Colonic mucosa (tissue), 4 donors: Measurements from ENCODE around the gene LCP1. TPM values are rescaled to one million over a fixed set of nuclear protein-coding genes. Genes with fewer than 3 reads are reported as not detected.

Experiments used
- DNase-seq: peaks from one replicate; pipeline ENCODE4 v3.0.0-alpha.2; 2020
- H3K27ac ChIP-seq: fragments of 200-600 bp; one replicate; pipeline ENCODE4 v1.8.0; 2021
- H3K27me3 ChIP-seq: fragments of 200-600 bp; one replicate; pipeline ENCODE4 v1.8.0; 2021
- H3K36me3 ChIP-seq: fragments of 200-600 bp; one replicate; pipeline ENCODE4 v1.8.0; 2021
- H3K4me1 ChIP-seq: fragments of 200-600 bp; one replicate; pipeline ENCODE4 v1.8.0; 2021; ENCODE audit warnings: mild to moderate bottlenecking
- H3K4me3 ChIP-seq: fragments of 200-600 bp; one replicate; pipeline ENCODE4 v1.8.0; 2021
- H3K9ac ChIP-seq, 2 donors: one replicate each; pipeline ENCODE4 v1.7.0; 2013; ENCODE audit warnings: control low read depth in 2 of 2, low read depth in 2 of 2, low read length in 2 of 2
- H3K9me3 ChIP-seq: fragments of 200-600 bp; one replicate; pipeline ENCODE4 v1.8.0; 2021
- CTCF ChIP-seq: fragments of 200-600 bp; IDR thresholded peaks from one replicate; pipeline ENCODE4 v1.8.0; 2022; ENCODE audit warnings: antibody characterized with exemption, mild to moderate bottlenecking
- intact Hi-C: fragments of 100-400 bp; cut with DNase I; formaldehyde crosslinking; loops from one replicate; pipeline ENCODE4 v1.14.1; 2022
- total RNA-seq, 2 donors: library from RNA; stranded (reverse); fragmentation: NEBNext Ultra II Directional in 1 of 2; extraction: Animal tissue kit (Norgen Biotek cat#: 25700) in 1 of 2; gene quantifications; one replicate each; pipeline ENCODE4 v1.2.1, GENCODE V29; 2021
- donor health status: healthy.
- donor health status: DM: no; HTN: no; CAD: no.
- donor health status: DM: no; HTN: no; CAD: no.

Gene LCP1
- total RNA-seq, 2 donors from 2014 or later: 12.8 to 27.6 TPM

DNA sequence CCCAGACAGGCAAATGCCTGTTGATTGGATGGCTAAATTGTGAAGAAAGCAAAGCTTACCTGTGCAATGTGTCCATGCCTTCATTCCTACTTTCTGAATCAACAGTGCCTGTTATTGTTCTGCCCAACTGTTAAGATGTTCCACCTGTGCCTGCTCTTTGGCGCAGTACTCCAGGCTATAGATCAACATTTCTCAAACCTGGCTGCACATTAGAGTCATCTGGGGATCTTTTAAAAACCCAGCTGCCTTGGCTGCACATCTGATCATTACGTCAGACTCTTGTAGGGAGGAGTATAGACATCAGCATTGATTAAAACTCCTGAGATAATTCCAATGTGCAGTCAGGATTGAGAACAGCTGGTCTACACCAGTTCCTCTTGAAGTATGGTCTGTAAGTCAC, 60.9 kb downstream of the LCP1 start:
- no peak for DNase-seq
- no peak overlapping the region for H3K9ac ChIP-seq
- no peaks in the 10 kb centered on the region for H3K4me1 ChIP-seq
- no peak overlapping the region for H3K27ac ChIP-seq
- TF ChIP-seq CTCF: no peak
- no peaks in the 10 kb centered on the region for H3K27me3 ChIP-seq
- no peaks in the 10 kb centered on the region for H3K36me3 ChIP-seq
- no peaks in the 10 kb centered on the region for H3K9me3 ChIP-seq
- intact Hi-C loops: no loop called here
- H3K4me3 ChIP-seq: no peak overlapping the region

DNA sequence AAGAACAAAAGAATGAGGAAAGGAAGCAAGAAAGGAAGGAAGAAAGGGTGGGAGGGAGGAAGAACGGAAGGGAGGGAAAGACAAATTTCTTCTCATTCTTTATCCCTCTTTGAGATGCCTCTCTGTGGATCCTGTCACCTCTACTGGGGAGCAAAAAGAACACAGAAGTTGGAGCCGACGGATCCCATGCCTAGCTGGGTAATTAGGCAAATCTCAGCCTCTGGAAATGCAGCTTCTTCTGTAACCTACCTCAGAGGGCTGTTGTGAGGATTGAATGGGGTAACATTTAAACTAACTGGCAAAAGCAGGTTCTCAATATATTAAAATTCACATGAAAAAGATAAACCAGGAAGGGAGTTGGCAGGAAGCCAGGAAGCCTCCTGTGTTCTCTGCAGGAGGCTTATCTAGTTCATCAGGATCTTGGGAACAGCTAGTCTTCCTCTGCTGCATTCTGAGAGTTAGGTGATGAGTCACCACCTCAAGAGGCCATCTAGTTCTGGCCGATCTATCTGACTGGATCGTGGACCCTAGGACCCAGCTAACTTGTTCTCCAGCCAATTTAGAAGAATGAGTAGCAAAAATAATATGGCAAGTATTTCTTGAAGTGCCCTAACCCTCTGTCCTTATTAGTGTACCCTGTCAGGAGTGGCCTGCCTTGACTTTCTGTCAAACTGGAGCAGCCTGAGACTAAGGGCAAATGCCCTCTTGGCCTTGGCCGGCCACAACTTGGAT, 61.9 kb downstream of the LCP1 start:
- no peak overlapping the region for H3K9ac ChIP-seq
- H3K27me3 ChIP-seq: no peaks in the 10 kb centered on the region
- no peak for TF ChIP-seq CTCF
- no peaks in the 10 kb centered on the region for H3K36me3 ChIP-seq
- H3K4me3 ChIP-seq: no peak overlapping the region
- no peak overlapping the region for H3K27ac ChIP-seq
- intact Hi-C loops: no loop called here
- H3K9me3 ChIP-seq: no peaks in the 10 kb centered on the region
- no peaks in the 10 kb centered on the region for H3K4me1 ChIP-seq
- DNase-seq: no peak

DNA sequence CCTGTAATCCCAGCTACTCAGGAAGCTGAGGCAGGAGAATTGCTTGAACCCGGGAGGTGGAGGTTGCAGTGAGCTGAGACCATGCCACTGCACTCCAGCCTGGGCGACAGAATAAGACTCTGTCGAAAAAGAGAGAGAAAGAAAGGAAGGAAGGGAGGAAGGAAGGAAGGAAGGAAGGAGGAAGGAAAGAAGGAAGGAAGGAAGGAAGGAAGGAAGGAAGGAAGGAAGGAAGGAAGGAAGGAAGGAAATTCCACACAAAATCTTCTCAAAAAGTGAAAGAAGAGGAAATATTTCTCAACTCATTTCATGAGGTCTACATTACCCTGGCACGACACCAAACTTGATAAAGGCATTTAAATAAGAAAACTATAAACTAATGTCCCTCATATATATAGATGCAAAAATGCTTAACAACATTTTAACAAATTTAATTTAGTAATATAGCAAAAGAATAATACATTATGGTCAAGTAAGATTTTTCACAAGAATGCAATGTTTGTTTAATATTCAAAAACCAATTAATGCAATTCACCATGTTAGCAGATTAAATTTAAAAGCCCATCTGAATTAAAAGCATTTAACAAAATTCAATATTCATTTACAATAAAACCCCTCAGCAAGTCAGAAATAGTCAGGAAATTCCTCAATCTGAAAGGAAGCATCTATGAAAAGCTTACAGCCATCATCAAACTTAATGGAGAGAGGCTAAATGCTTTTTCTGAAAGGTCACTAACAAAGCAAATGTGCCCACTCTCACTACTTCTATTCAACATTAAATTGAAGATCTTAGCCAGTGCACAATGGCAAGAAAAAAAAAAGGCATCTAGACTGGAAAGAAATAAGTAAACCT, 65.1 kb downstream of the LCP1 start:
- Histone ChIP-seq H3K4me3 (no peak overlapping the region), H3K4me1 (no peaks in the 10 kb centered on the region), H3K9ac (no peak overlapping the region), H3K27me3 (no peaks in the 10 kb centered on the region), H3K27ac (no peak overlapping the region), H3K9me3 (no peaks in the 10 kb centered on the region), H3K36me3 (no peaks in the 10 kb centered on the region)
- DNase-seq: no peak
- intact Hi-C loops: no loop called here
- TF ChIP-seq CTCF: no peak

DNA sequence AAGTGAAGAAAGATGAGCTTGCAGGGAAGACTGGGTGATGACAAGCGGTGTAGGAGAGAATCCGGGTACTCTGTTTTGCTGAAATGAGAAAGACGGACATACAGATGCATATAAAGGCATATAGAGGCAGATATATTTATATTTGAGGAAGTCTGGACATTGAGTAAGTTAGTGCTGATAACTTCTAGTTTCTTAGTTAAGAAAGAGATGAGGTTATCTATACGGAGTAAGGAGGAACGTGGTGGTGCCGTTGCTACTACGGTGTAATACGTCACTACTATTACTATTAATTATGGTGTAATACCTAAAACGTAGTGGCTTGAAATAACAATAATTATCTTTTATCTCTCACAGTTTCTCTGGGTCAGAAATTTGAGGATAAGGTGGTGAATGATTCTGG, 67.4 kb downstream of the LCP1 start:
- Histone ChIP-seq H3K4me3 (no peak overlapping the region), H3K27me3 (no peaks in the 10 kb centered on the region), H3K27ac (no peak overlapping the region), H3K9ac (no peak overlapping the region), H3K9me3 (no peaks in the 10 kb centered on the region), H3K4me1 (no peaks in the 10 kb centered on the region), H3K36me3 (no peaks in the 10 kb centered on the region)
- intact Hi-C loops: no loop called here
- TF ChIP-seq CTCF: no peak
- DNase-seq: no peak

- no peak for TF ChIP-seq CTCF
- Histone ChIP-seq H3K27me3 (no peaks in the 10 kb centered on the region), H3K9me3 (no peaks in the 10 kb centered on the region), H3K9ac (no peak overlapping the region), H3K4me3 (no peak overlapping the region), H3K36me3 (no peaks in the 10 kb centered on the region), H3K27ac (no peak overlapping the region), H3K4me1 (no peaks in the 10 kb centered on the region)
- intact Hi-C loops: no loop called here
- DNase-seq: no peak
Measured at GRCh38 chr13:46113596-46113995, 68.4 kb downstream of the LCP1 start.
